PFSK-1 (cell line): ENCODE measurements around the gene GALNT14.

Source experiments
- FOXP2 ChIP-seq: optimal IDR thresholded peaks from 2 replicates; pipeline ENCODE3; 2011; ENCODE audit warnings: borderline replicate concordance, control low read depth, inconsistent platforms; ENCODE audit not compliant: insufficient read depth; ENCODE audit errors: extremely low read length, extremely low read depth
- POLR2AphosphoS5 ChIP-seq: IDR thresholded peaks from 2 replicates; pipeline ENCODE4 v1.6.1; 2012; ENCODE audit warnings: low read depth, mild to moderate bottlenecking, control low read depth, low read length, moderate library complexity
- REST ChIP-seq, 2 experiments: IDR thresholded peaks; 2 replicates each; pipeline versions ENCODE4 v1.6.1 to v1.8.0; 2011 to 2012; ENCODE audit warnings: low read depth in 2 of 2, low read length in 2 of 2, control low read depth in 1 of 2, inconsistent platforms in 1 of 2, mild to moderate bottlenecking in 1 of 2, moderate library complexity in 1 of 2; ENCODE audit not compliant: insufficient read depth in 1 of 2
- SIN3A ChIP-seq: IDR thresholded peaks from 2 replicates; pipeline ENCODE4 v1.6.1; 2012; ENCODE audit warnings: mild to moderate bottlenecking, low read length, moderate library complexity, borderline replicate concordance; ENCODE audit not compliant: insufficient read depth
- TAF1 ChIP-seq: IDR thresholded peaks from 2 replicates; pipeline ENCODE4 v1.6.1; 2012; ENCODE audit warnings: low read length, control low read depth, borderline replicate concordance; ENCODE audit not compliant: insufficient read depth

- TF ChIP-seq POLR2AphosphoS5 = no peak
- TF ChIP-seq SIN3A = no peak
- no peak for TF ChIP-seq REST (IDR thresholded peaks at IDR 0.05; ENCODE audit: insufficient read depth in 1 of 2, low read depth in 2 of 2, low read length in 2 of 2)
- no peak for TF ChIP-seq TAF1
- TF ChIP-seq FOXP2 = no peak
These were observed 28.5 kb downstream of the GALNT14 start for GRCh38 chr2:31109633-31110192.
